K562 (cell line): ENCODE results near the gene EFCAB7. TPM values are rescaled to one million over a fixed set of nuclear protein-coding genes. Genes with fewer than 3 reads are reported as not detected.

ENCODE experiments used
- ATF2 ChIP-seq: sonication (generic); formaldehyde crosslinking; IDR thresholded peaks from 2 replicates; pipeline ENCODE4 v1.8.1; 2022; ENCODE audit warnings: missing genetic modification reagents
- BCL6 ChIP-seq: fragments of 250-450 bp; sonication (Bioruptor Pico); IDR thresholded peaks from 2 replicates; pipeline ENCODE4 v1.4.0; 2020
- FOXO4 ChIP-seq: fragments of 450-650 bp; formaldehyde crosslinking; IDR thresholded peaks from 2 replicates; pipeline ENCODE4 v1.4.0; 2020; ENCODE audit warnings: mild to moderate bottlenecking, moderate library complexity
- MLLT1 ChIP-seq, 2 experiments: fragments of 450-650 bp; IDR thresholded peaks; 2 replicates each; pipeline ENCODE4 v1.6.1; 2016
- NFXL1 ChIP-seq: fragments of 450-650 bp; formaldehyde crosslinking; IDR thresholded peaks from 2 replicates; pipeline ENCODE4 v1.4.0; 2021; ENCODE audit warnings: mild to moderate bottlenecking
- NR2F6 ChIP-seq: fragments of 450-650 bp; formaldehyde crosslinking; IDR thresholded peaks from 2 replicates; pipeline ENCODE4 v1.4.0; 2020; ENCODE audit warnings: mild to moderate bottlenecking
- PURB ChIP-seq: sonication (generic); formaldehyde crosslinking; IDR thresholded peaks from 2 replicates; pipeline ENCODE4 v1.9.0; 2021; ENCODE audit warnings: low read depth, mild to moderate bottlenecking, missing genetic modification reagents
- ZBTB40 ChIP-seq, 2 experiments: fragments of 450-650 bp in 1 of 2; sonication (generic) in 1 of 2; formaldehyde crosslinking in 1 of 2; IDR thresholded peaks; 2 replicates each; pipeline versions ENCODE4 v1.7.1 to v1.9.0; 2016 to 2022; ENCODE audit warnings: inconsistent platforms in 1 of 2, mild to moderate bottlenecking in 1 of 2, missing genetic modification reagents in 1 of 2
- ZNF384 ChIP-seq: IDR thresholded peaks from 2 replicates; pipeline ENCODE4 v1.6.1; 2012; ENCODE audit warnings: low read depth, low read length, improper control_type of control experiment
- ZNF785 ChIP-seq: fragments of 250-450 bp; sonication (Bioruptor Pico); IDR thresholded peaks from 2 replicates; pipeline ENCODE4 v1.4.0; 2020; ENCODE audit warnings: mild to moderate bottlenecking
- polyA plus RNA-seq, 8 experiments: library from polyadenylated mRNA; depleted of rRNA in 4 of 8; stranded (reverse) in 5 of 8; unstranded in 3 of 8; fragments of >200 nt; fragmentation: Nextera tagmentation in 2 of 8; fragmentation: Illumina TruSeq in 1 of 8; extraction: Ambion mirVana in 2 of 8; extraction: Trizol in 1 of 8; gene quantifications; 2 replicates each; pipeline versions ENCODE4 v1.2.1 to v1.2.3, GENCODE V29; 2011 to 2014; ENCODE audit warnings: inconsistent platforms in 1 of 8, missing spikeins in 1 of 8
- total RNA-seq, 7 experiments: library from RNA; depleted of rRNA in 6 of 7; stranded (reverse); fragments of >200 nt in 6 of 7; fragmentation: Illumina TruSeq in 2 of 7; extraction: Trizol in 2 of 7; gene quantifications; 2 replicates each; pipeline versions ENCODE4 v1.2.1 to v1.2.3, GENCODE V29; 2011 to 2021; ENCODE audit warnings: low replicate concordance in 1 of 7

EFCAB7 gene
- total and polyA plus RNA-seq, 9 of the 15 experiments (the other 6 are each of a cell fraction or from before 2014, with no cell fraction given) = 3.2 to 7.6 (median 5.7) TPM

- TF ChIP-seq FOXO4 (no peak), PURB (CRISPR knock-in tag) (no peak), ATF2 (CRISPR knock-in tag) (no peak), NR2F6 (no peak), NFXL1 (no peak), BCL6 (CRISPR knock-in tag) (no peak), ZNF785 (CRISPR knock-in tag) (no peak), MLLT1 (IDR thresholded peaks at IDR 0.05) (no peak), ZNF384 (no peak), ZBTB40 (IDR thresholded peaks at IDR 0.05) (no peak), ZBTB40 (CRISPR knock-in tag; IDR thresholded peaks at IDR 0.05) (no peak)
Measured at GRCh38 chr1:63595435-63595834, 72.1 kb downstream of the EFCAB7 start (continued).
